Left lung (tissue), 10 donors: Measurements from ENCODE around the gene WFS1. TPM values are rescaled to one million over a fixed set of nuclear protein-coding genes. Genes with fewer than 3 reads are reported as not detected.
A peak's percentile ranks its signal among the peaks of the same experiment; 100 is the strongest.

Experiments used
- ATAC-seq: fragments of 200-7000 bp; cut with Tn5 transposase; one replicate; pipeline ENCODE4 v1.9.1; 2020; ENCODE audit warnings: moderate library complexity
- DNase-seq, 4 donors: peaks; one replicate each; pipeline ENCODE4 v3.0.0-alpha.2; 2013 to 2020
- H3K27ac ChIP-seq, 2 donors: fragments of 200-600 bp; sonication (generic) in 1 of 2; one replicate each; pipeline versions ENCODE4 v1.5.0 to v1.8.0; 2020 to 2021
- H3K27me3 ChIP-seq, 2 donors: fragments of 200-600 bp; sonication (generic) in 1 of 2; one replicate each; pipeline versions ENCODE4 v1.5.0 to v1.8.0; 2020 to 2021
- H3K36me3 ChIP-seq, 2 donors: fragments of 200-600 bp; sonication (generic) in 1 of 2; one replicate each; pipeline versions ENCODE4 v1.5.0 to v1.8.0; 2020 to 2021
- H3K4me1 ChIP-seq, 2 donors: fragments of 200-600 bp; one replicate each; pipeline ENCODE4 v1.8.0; 2021
- H3K4me3 ChIP-seq, 2 donors: fragments of 200-600 bp; sonication (generic) in 1 of 2; one replicate each; pipeline versions ENCODE4 v1.5.0 to v1.8.0; 2020 to 2021; ENCODE audit warnings: mild to moderate bottlenecking in 1 of 2
- H3K9me3 ChIP-seq, 2 donors: fragments of 200-600 bp; sonication (generic) in 1 of 2; one replicate each; pipeline versions ENCODE4 v1.5.0 to v1.8.0; 2020 to 2021
- intact Hi-C, 2 donors: fragments of 100-400 bp; cut with DNase I; formaldehyde crosslinking; loops; one replicate each; pipeline versions ENCODE4 v1.11.2 to v1.14.2; 2022
- polyA plus RNA-seq, 6 donors: library from polyadenylated mRNA; unstranded; fragments of 120-200 nt; gene quantifications; one replicate each; pipeline ENCODE4 v1.2.1, GENCODE V29; 2013; ENCODE audit not compliant: insufficient read length in 6 of 6
- total RNA-seq, 2 donors: library from RNA; stranded (reverse); fragmentation: NEBNext Ultra II Directional; extraction: Animal tissue kit (Norgen Biotek cat#: 25700); gene quantifications; one replicate each; pipeline ENCODE4 v1.2.1, GENCODE V29; 2021
- TF ChIP-seq, protein P1 (sequence below), 2 donors: fragments of 200-600 bp; sonication (generic) in 1 of 2; IDR thresholded peaks; one replicate each; pipeline versions ENCODE4 v1.5.0 to v1.8.0; 2021; ENCODE audit warnings: antibody characterized with exemption in 2 of 2
- donor health status: DM: no; HTN: yes; CAD: no.
- donor health status: DM: no; HTN: no; CAD: no.

Gene WFS1
- total and polyA plus RNA-seq, 8 donors, result 33.8 to 103 (median 39.9) TPM

DNA sequence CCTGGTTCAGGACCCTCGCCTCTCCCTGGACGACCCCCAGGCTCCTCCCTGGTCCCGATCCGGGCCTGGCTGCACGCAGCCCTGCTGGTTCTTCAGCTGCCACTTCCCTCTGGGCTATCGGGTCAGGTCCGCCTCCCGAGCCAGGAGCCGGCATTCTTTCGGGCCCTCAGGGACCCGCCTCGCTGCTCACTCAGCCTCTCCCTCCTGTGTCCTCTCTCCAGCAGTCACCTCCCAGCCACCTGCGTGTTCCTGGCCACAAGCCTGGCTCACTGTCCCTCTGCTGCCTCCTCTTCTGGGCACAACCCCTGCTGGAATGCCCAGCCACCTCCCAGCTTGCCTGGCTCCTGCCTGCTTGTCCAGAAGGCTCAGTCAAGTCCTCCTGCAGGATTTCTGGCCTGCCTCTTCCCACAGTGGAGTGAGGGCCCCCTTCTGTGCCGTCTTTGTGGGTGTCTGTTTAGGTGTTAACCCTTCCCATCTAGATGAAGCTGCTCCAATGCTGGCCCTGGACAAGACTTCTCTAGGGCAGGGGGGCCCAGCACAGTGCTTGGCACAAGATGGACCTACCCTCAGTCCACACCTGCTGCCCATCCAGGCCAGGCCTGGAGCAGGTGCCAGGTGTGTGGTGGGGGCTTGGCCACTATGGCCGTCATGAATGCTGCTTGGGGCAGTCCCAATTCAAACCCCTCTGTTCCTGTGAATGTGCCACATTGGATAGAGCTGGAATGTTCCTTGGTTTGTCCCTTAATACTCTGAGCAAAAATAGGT lies 2.2 kb downstream of the WFS1 start:
- TF ChIP-seq, protein P1, sequence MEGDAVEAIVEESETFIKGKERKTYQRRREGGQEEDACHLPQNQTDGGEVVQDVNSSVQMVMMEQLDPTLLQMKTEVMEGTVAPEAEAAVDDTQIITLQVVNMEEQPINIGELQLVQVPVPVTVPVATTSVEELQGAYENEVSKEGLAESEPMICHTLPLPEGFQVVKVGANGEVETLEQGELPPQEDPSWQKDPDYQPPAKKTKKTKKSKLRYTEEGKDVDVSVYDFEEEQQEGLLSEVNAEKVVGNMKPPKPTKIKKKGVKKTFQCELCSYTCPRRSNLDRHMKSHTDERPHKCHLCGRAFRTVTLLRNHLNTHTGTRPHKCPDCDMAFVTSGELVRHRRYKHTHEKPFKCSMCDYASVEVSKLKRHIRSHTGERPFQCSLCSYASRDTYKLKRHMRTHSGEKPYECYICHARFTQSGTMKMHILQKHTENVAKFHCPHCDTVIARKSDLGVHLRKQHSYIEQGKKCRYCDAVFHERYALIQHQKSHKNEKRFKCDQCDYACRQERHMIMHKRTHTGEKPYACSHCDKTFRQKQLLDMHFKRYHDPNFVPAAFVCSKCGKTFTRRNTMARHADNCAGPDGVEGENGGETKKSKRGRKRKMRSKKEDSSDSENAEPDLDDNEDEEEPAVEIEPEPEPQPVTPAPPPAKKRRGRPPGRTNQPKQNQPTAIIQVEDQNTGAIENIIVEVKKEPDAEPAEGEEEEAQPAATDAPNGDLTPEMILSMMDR (IDR thresholded peaks at IDR 0.05), result no peak
- Histone ChIP-seq H3K36me3 (no peaks in the 10 kb centered on the region), H3K27me3 (peaks cover 0 to 36% of the 10 kb centered on the region in 2 donors), H3K4me1 (peaks cover 35 to 63% of the 10 kb centered on the region in 2 donors), H3K9me3 (no peaks in the 10 kb centered on the region), H3K27ac (peak overlapping the region; percentile 41 to 48), H3K4me3 (peak overlapping the region in 1 of 2 donors; percentile 66)
- ATAC-seq (peak; percentile 65), DNase-seq (peak in 2 of 4 donors; percentile 86 to 90)
- intact Hi-C loops, result no loop called here

DNA sequence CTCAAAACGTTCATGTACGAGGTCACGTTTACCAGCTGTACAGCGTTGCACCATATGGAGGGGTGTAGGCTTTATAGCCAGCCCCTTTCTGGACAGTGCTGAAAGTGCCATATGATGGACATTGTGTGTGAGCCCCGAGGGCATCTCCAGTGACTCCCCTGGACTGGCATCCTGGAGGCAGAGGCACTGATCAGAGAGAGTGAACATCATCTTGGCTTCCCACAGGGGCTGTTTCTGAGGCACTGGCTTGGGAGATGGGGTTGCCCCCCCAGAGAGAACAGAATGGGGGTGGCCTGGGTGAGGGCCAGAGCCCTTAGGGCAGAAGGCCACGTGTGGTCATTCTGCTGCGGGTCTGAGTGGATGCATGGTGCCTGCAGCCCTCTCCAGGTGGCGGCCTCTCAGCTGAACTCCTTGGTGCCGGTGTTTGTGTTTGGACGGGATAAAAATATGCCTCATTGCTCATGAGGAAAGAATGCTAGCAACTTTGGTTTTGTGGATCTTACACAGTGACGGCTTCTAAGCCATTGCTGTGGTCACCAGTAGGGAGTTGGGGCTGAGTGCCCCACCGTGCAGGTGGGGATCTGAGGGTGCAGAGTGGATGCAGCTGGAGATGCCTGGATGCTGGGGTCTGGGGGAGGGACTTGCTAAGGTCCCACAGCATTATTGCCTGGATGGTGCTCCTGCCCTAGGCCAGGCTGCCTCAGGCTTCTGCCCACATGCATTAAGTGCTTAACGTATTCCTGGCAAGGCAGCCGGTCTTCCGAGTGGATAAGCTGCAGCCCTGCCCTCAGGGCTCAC lies 3.4 kb downstream of the WFS1 start:
- TF ChIP-seq, protein P1 (IDR thresholded peaks at IDR 0.05), result no peak
- Histone ChIP-seq H3K4me1 (peaks cover 36 to 66% of the 10 kb centered on the region in 2 donors), H3K36me3 (no peaks in the 10 kb centered on the region), H3K4me3 (no peak overlapping the region), H3K9me3 (no peaks in the 10 kb centered on the region), H3K27me3 (peaks cover 0 to 36% of the 10 kb centered on the region in 2 donors), H3K27ac (peak overlapping the region; percentile 48 to 62)
- DNase-seq (peak in 3 of 4 donors; percentile 50 to 72 (median 64)), ATAC-seq (peak; percentile 31)
- intact Hi-C loops, result no loop called here

DNA sequence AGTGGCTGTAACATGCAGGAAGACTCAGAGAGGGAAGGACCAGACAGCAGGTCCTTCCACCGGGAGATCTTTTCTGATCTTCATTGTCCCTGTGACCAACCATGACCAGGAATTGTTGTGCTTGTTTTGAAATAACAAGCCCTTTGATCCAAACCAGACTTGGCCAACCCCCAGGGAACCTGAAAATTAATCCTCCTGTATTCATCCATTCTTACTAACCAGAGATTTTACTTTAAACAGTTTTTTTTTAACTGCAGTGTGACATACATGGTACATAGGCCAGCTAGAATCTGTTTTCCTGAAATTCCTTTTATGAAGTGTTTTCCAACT lies 4.0 kb downstream of the WFS1 start:
- DNase-seq (no peak), ATAC-seq (no peak)
- Histone ChIP-seq H3K36me3 (no peaks in the 10 kb centered on the region), H3K9me3 (no peaks in the 10 kb centered on the region), H3K27me3 (peaks cover 0 to 33% of the 10 kb centered on the region in 2 donors), H3K27ac (peak overlapping the region; percentile 48 to 62), H3K4me1 (peaks cover 42 to 72% of the 10 kb centered on the region in 2 donors), H3K4me3 (no peak overlapping the region)
- intact Hi-C loops, result no loop called here
- TF ChIP-seq, protein P1 (IDR thresholded peaks at IDR 0.05), result no peak

DNA sequence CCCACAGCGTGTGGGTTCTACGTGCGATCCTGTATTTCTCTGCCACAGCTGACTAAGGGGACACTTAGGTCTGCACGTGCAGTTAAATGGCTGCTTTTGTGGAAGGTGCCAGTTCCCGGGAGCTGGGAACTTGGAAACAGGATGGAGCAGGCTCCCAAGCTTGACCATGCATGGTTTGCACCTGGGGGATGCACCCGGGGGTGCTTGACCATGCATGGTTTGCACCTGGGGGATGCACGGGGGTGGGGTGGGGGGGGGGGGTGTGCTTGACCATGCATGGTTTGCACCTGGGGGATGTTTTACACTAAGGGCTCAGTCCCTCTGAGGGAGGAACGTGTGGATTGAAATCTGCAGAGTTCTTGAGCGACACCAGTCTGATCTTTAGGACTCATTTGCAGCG lies 5.7 kb downstream of the WFS1 start:
- ATAC-seq (no peak), DNase-seq (no peak)
- H3K4me1 ChIP-seq, result peaks cover 43 to 70% of the 10 kb centered on the region in 2 donors
- no peaks in the 10 kb centered on the region for H3K9me3 ChIP-seq
- intact Hi-C loops, result no loop called here
- H3K27me3 ChIP-seq, result peaks cover 0 to 15% of the 10 kb centered on the region in 2 donors
- H3K27ac ChIP-seq, result no peak overlapping the region
- H3K36me3 ChIP-seq, result peaks cover 0 to 5% of the 10 kb centered on the region in 2 donors
- TF ChIP-seq, protein P1 (IDR thresholded peaks at IDR 0.05), result no peak
- no peak overlapping the region for H3K4me3 ChIP-seq
